A549 treated with Mapracorat at 1 μM for 4 hours (cell line): ENCODE data around the gene PLAAT4. TPM values are rescaled to one million over a fixed set of nuclear protein-coding genes. Genes with fewer than 3 reads are reported as not detected.

ENCODE experiments used
- total RNA-seq: library from RNA; stranded (reverse); fragments of 200-300 nt; extraction: Qiagen RNA extraction; gene quantifications from 5 replicates; pipeline ENCODE4 v1.2.3, GENCODE V29; 2022

PLAAT4 gene, protein sequence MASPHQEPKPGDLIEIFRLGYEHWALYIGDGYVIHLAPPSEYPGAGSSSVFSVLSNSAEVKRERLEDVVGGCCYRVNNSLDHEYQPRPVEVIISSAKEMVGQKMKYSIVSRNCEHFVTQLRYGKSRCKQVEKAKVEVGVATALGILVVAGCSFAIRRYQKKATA
- total RNA-seq = 1.4 to 2.6 TPM (median 1.8 TPM) in 5 replicates

GRCh38 chr11:63536669-63537292 is at the start of gene PLAAT4:
Gene PLAAT4 (plus strand): TSS chr11:63536808. CDS start chr11:63536869, 61 bp downstream.

DNA sequence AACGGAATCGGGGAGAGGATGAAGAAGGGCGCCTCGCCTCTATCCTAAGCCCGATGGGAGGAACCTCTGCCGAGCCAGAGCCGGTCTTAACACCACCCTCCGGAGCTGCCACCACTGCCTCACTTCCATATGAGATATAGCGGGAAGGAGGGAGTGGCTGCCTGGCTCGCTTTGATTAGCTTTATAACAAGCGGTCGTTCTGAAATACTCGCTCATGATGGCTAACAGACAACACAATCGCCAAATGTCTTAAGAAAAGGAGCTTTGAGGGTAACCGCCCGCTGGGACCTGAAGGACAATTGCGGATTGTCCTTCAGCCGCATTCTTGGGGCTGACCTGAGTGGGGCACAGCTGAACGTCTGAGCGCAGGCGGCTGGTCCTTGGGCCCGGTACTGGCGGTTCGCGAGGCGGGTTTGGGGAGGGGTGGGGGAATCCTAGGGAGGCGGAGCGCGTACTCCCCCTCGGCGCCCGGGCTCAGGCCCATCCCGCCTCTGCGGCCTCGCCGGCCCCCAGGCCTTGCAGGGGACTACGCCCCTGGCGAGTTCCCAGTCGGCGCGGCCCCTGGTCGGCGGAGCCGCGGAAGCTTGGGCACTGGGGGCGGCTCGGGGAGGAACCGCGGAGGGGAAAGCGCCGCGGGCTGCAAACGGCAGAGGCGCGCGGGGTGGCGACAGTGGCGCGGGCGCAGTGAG is 45.9 kb upstream of the PLAAT4 start, which contains the start of gene PLAAT5:
Gene PLAAT5 (minus strand): TSS at position 617 of the 689 bp plus-strand sequence. CDS start 133 bp downstream, at position 484.

DNA sequence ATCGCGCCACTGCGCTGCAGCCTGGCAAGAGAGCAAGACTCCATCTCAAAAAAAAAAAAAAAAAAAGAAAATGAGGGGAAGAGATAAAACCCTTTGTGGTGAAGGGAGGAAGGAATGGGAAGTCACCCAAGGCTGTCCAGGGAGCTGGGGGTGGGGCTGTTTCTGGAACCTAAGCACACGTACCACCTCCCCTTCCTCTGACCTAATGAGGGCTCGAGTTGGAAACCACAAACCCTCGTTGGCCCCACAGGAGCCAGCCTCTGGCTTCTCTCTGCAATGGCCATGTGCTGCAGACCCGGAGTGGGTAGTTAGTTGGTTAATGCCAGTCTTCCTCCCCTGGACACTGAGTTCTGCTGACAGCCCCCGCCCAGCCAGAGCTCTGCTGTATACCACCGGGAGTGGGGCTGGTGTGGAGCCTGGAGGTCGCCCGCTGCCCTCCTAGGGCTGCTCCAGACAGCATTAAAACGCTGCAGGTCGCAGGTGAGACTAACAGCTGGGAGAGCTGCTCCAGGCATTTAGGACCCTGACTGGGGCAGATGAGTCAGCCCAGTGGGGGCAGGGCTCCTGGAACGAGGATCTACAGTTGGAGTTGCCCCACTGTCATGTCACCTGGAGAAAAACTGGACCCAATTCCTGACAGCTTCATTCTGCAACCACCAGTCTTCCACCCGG is 30.6 kb upstream of the PLAAT4 start, which contains the start of gene LGALS12:
Gene LGALS12 (plus strand): TSS at position 228 of the 672 bp plus-strand sequence. CDS start 375 bp downstream, at position 603.

DNA sequence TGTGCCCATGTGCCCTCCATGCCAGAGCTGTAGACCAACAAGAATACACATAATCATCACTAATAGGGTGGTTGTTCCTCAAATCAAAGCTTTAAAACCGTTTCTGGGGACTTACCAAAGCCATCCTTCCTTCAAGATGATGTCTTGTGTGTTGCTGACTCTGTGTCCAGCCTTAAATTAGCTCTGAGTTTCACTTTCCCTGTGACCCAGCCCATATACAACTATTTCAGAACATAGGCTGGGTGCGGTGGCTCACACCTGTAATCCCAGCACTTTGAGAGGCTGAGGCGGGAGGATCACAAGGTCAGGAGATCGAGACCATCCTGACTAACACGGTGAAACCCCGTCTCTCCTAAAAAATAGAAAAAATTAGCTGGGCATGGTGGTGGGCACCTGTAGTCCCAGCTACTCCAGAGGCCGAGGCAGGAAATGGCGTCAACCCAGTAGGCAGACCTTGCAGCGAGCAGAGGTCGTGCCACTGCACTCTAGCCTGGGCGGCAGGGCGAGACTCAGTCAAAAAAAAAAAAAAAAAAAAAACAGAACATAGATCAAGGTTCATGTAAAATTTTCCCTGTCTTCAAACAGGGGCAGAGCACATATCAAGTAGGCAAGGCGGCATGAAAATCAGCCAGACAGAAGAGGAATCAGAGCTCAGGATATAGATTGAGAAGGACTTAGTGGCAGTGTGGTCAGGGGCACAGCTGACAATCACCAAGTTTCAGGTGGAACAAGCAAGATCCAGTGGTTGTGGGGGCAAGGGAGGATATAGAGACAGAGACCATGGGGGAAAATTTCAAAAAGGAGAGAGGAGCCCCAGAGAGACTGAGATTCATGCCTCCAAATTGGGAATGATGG is 26.8 kb downstream of the PLAAT4 start, which contains the start of gene PLAAT2:
Gene PLAAT2 (minus strand): TSS at position 179 of the 855 bp plus-strand sequence. CDS start 55 bp downstream, at position 124.

Other genes with a start within 250 kb of the PLAAT4 start
- not detected in 5 replicates for gene SLC22A9, start 167.0 kb upstream of the PLAAT4 start, total RNA-seq
- gene PLAAT5, start 45.6 kb upstream of the PLAAT4 start, total RNA-seq = not detected in 5 replicates
- not detected in 5 replicates for gene LGALS12, start 30.7 kb upstream of the PLAAT4 start, total RNA-seq
- 0.34 to 1.5 TPM (median 0.46 TPM) in 5 replicates for gene PLAAT2, start 26.6 kb downstream of the PLAAT4 start, total RNA-seq
- 50.0 to 72.4 TPM (median 60.3 TPM) in 5 replicates for gene PLAAT3, start 77.6 kb downstream of the PLAAT4 start, total RNA-seq
- gene ATL3, start 134.6 kb downstream of the PLAAT4 start, total RNA-seq = 30.3 to 37.2 TPM (median 33.1 TPM) in 5 replicates
- gene RTN3, start 144.7 kb downstream of the PLAAT4 start, total RNA-seq = 93.6 to 107 TPM (median 103 TPM) in 5 replicates
- 3.8 to 6.9 TPM (median 6.0 TPM) in 5 replicates for gene ZFTA, start 232.0 kb downstream of the PLAAT4 start, total RNA-seq